ENCODE data around the gene SLC39A8. TPM values are rescaled to one million over a fixed set of nuclear protein-coding genes. Genes with fewer than 3 reads are reported as not detected.
A peak's percentile ranks its signal among the peaks of the same experiment; 100 is the strongest.

Gene SLC39A8
- total RNA-seq, 1 experiment from 2014 or later: 13.2 TPM

GRCh38 chr4:102299354-102300107 lies 45.8 kb downstream of the SLC39A8 start:
- no peak for TF ChIP-seq ATF3 (IDR thresholded peaks at IDR 0.05)
- TF ChIP-seq RAD21 (IDR thresholded peaks at IDR 0.05; ENCODE audit: low read depth): peak; percentile 73
- TF ChIP-seq CBX3 (IDR thresholded peaks at IDR 0.05; ENCODE audit: low read depth): 0 out of 2 replicates have a peak, but pooled peaks have one; percentile 17
- peak; percentile 54 to 83 (median 82); a peak in 5 of 6 replicates for TF ChIP-seq CTCF (IDR thresholded peaks at IDR 0.05 in 2 of 3, conservative IDR thresholded peaks at IDR 0.05 in 1 of 3; ENCODE audit: borderline replicate concordance in 1 of 3, insufficient read depth in 1 of 3, low read depth in 2 of 3, low read length in 2 of 3)
- H3K4me1 ChIP-seq (ENCODE audit: control insufficient read depth in 1 of 2, insufficient read depth in 2 of 2, low read length in 2 of 2): peaks cover 0 to 3% of the 10 kb centered on the region in 2 experiments; a peak in 1 of 4 replicates
- RAD21 ChIA-PET (ENCODE audit: low non-redundant PET in 1 of 2, low total read pairs in 2 of 2, uncharacterized antibody in 2 of 2, unreplicated experiment in 2 of 2): no interaction called here
- ATAC-seq (peak; percentile 98), DNase-seq (ENCODE audit: low read depth, low spot score) (peak; percentile 32)
- no peak overlapping the region for H3K27ac ChIP-seq (ENCODE audit: low read depth, low read length)
- H3K9me3 ChIP-seq (ENCODE audit: control insufficient read depth in 1 of 2, insufficient read depth in 1 of 2, low read depth in 1 of 2, low read length in 2 of 2): no peaks in the 10 kb centered on the region
- H3K27me3 ChIP-seq (ENCODE audit: insufficient read depth, low read length): no peaks in the 10 kb centered on the region
- no peaks in the 10 kb centered on the region for H3K79me2 ChIP-seq (ENCODE audit: insufficient read depth, low read length)
- no peak overlapping the region for H2AFZ ChIP-seq (ENCODE audit: low read depth, low read length, poor library complexity, severe bottlenecking)
- H3K4me3 ChIP-seq (replicated peaks in 1 of 2; ENCODE audit: low read depth in 1 of 2, low read length in 2 of 2): no peak overlapping the region
- no peaks in the 10 kb centered on the region for H3K9me2 ChIP-seq (ENCODE audit: insufficient read depth)
- no peak overlapping the region for H3K4me2 ChIP-seq (ENCODE audit: low read length)
- CTCF ChIA-PET: interaction anchor here (0.6 to 2.0 kb wide), 9 partner anchors 9 to 131 kb away, joined by 3 to 6 read pairs (median 4); no protein-coding TSS in a partner anchor
- no peaks in the 10 kb centered on the region for H4K20me1 ChIP-seq (ENCODE audit: insufficient read depth)
- intact Hi-C loops (cut with micrococcal nuclease): no loop called here
- no peaks in the 10 kb centered on the region for H3K36me3 ChIP-seq (ENCODE audit: control insufficient read depth in 1 of 2, insufficient read depth in 2 of 2, low read length in 2 of 2)
- BruUV-seq (replicated peaks): no TSS peak
- no peak overlapping the region for H3K9ac ChIP-seq (ENCODE audit: low read length)
- POLR2A ChIA-PET: no interaction called here

- POLR2A ChIA-PET: no interaction called here
- no peaks in the 10 kb centered on the region for H3K79me2 ChIP-seq (ENCODE audit: insufficient read depth, low read length)
- CTCF ChIA-PET: no interaction called here
- no peak for ATAC-seq
- TF ChIP-seq SRF (IDR thresholded peaks at IDR 0.05; ENCODE audit: low read depth) (no peak), CBX3 (IDR thresholded peaks at IDR 0.05; ENCODE audit: low read depth) (no peak), REST (IDR thresholded peaks at IDR 0.05; ENCODE audit: low read depth) (no peak), CEBPB (IDR thresholded peaks at IDR 0.05; ENCODE audit: low read depth) (no peak), MAX (IDR thresholded peaks at IDR 0.05) (no peak), SIN3A (IDR thresholded peaks at IDR 0.05; ENCODE audit: low read depth) (no peak), EZH2 (IDR thresholded peaks at IDR 0.05) (no peak), ATF3 (IDR thresholded peaks at IDR 0.05) (no peak), SP1 (IDR thresholded peaks at IDR 0.05; ENCODE audit: low read depth) (no peak)
- no peaks in the 10 kb centered on the region for H3K27me3 ChIP-seq (ENCODE audit: insufficient read depth, low read length)
- H3K4me1 ChIP-seq (ENCODE audit: control insufficient read depth in 1 of 2, insufficient read depth in 2 of 2, low read length in 2 of 2): peaks cover 0 to 3% of the 10 kb centered on the region in 2 experiments; a peak in 1 of 4 replicates
- no peak overlapping the region for H3K4me2 ChIP-seq (ENCODE audit: low read length)
- no peak overlapping the region for H2AFZ ChIP-seq (ENCODE audit: low read depth, low read length, poor library complexity, severe bottlenecking)
- no peak for DNase-seq (ENCODE audit: low read depth, low spot score)
- no peaks in the 10 kb centered on the region for H3K9me3 ChIP-seq (ENCODE audit: control insufficient read depth in 1 of 2, insufficient read depth in 1 of 2, low read depth in 1 of 2, low read length in 2 of 2)
- no TSS peak for BruUV-seq (replicated peaks)
- no peaks in the 10 kb centered on the region for H3K9me2 ChIP-seq (ENCODE audit: insufficient read depth)
- no peaks in the 10 kb centered on the region for H4K20me1 ChIP-seq (ENCODE audit: insufficient read depth)
- H3K4me3 ChIP-seq (replicated peaks in 1 of 2; ENCODE audit: low read depth in 1 of 2, low read length in 2 of 2): no peak overlapping the region
- no peak overlapping the region for H3K27ac ChIP-seq (ENCODE audit: low read depth, low read length)
- H3K9ac ChIP-seq (ENCODE audit: low read length): no peak overlapping the region
- RAD21 ChIA-PET (ENCODE audit: low non-redundant PET in 1 of 2, low total read pairs in 2 of 2, uncharacterized antibody in 2 of 2, unreplicated experiment in 2 of 2): no interaction called here
- H3K36me3 ChIP-seq (ENCODE audit: control insufficient read depth in 1 of 2, insufficient read depth in 2 of 2, low read length in 2 of 2): no peaks in the 10 kb centered on the region
- intact Hi-C loops (cut with micrococcal nuclease): no loop called here
Measured at GRCh38 chr4:102298716-102299115, 46.6 kb downstream of the SLC39A8 start.
